PC-3 (cell line): Measurements from ENCODE around the gene TERB1. TPM values are rescaled to one million over a fixed set of nuclear protein-coding genes. Genes with fewer than 3 reads are reported as not detected.

ENCODE experiments used
- ATAC-seq: fragments of 200-7000 bp; cut with Tn5 transposase; 2 replicates; pipeline ENCODE4 v1.9.1; 2020; ENCODE audit warnings: mild to moderate bottlenecking, moderate library complexity
- BruUV-seq: library from RNA; stranded (reverse); fragments of 400-500 nt; replicated peaks from 2 replicates; lab custom pipeline; 2021; lab: Mats Ljungman, UMichigan
- CTCF ChIA-PET: fragments of 300-600 bp; sonication (Branson Sonifier 250); formaldehyde crosslinking; loops from one replicate; lab custom pipeline; 2022; ENCODE audit warnings: antibody characterized with exemption; lab: Charles Lee
- POLR2A ChIA-PET: fragments of 300-600 bp; sonication (Branson Sonifier 250); formaldehyde crosslinking; loops from one replicate; lab custom pipeline; 2022; ENCODE audit warnings: antibody characterized with exemption; ENCODE audit not compliant: unreplicated experiment; lab: Charles Lee
- DNase-seq: peaks from one replicate; pipeline ENCODE4 v3.0.0-alpha.2; 2015
- H2AFZ ChIP-seq: fragments of 300-600 bp; sonication (generic); 2 replicates; pipeline ENCODE4 v1.6.0; 2016; ENCODE audit warnings: antibody characterized with exemption, low read length
- H3F3A ChIP-seq: fragments of 300-600 bp; sonication (generic); one replicate; pipeline ENCODE4 v1.6.0; 2017; ENCODE audit warnings: antibody characterized with exemption, low read length, control low read depth, mild to moderate bottlenecking; ENCODE audit not compliant: unreplicated experiment
- H3K27ac ChIP-seq: fragments of 300-600 bp; sonication (generic); 2 replicates; pipeline ENCODE4 v1.5.1; 2016; ENCODE audit warnings: mild to moderate bottlenecking, low read length
- H3K27me3 ChIP-seq: fragments of 300-600 bp; sonication (generic); 2 replicates; pipeline ENCODE4 v1.6.1; 2016; ENCODE audit warnings: low read length, mixed read lengths
- H3K36me3 ChIP-seq: fragments of 300-600 bp; sonication (generic); 2 replicates; pipeline ENCODE4 v1.6.1; 2016; ENCODE audit warnings: low read depth, mixed run types, low read length, mixed read lengths
- H3K4me1 ChIP-seq: fragments of 300-600 bp; sonication (generic); 2 replicates; pipeline ENCODE4 v1.5.1; 2016; ENCODE audit warnings: low read length; ENCODE audit not compliant: insufficient read depth
- H3K4me2 ChIP-seq: fragments of 300-600 bp; sonication (generic); 2 replicates; pipeline ENCODE4 v1.6.0; 2016; ENCODE audit warnings: low read length
- H3K4me3 ChIP-seq: fragments of 300-600 bp; sonication (generic); 2 replicates; pipeline ENCODE4 v1.5.1; 2016; ENCODE audit warnings: mild to moderate bottlenecking, low read length, mixed read lengths
- H3K79me2 ChIP-seq: fragments of 300-600 bp; sonication (generic); 2 replicates; pipeline ENCODE4 v1.6.1; 2017; ENCODE audit warnings: low read length, mixed read lengths
- H3K9ac ChIP-seq: fragments of 300-600 bp; sonication (generic); 2 replicates; pipeline ENCODE4 v1.6.0; 2016; ENCODE audit warnings: mild to moderate bottlenecking, low read length
- H3K9me2 ChIP-seq: fragments of 300-600 bp; sonication (generic); replicated peaks from 2 replicates; pipeline ENCODE4 v1.6.1; 2016; ENCODE audit warnings: mixed run types, low read length, mixed read lengths
- H3K9me3 ChIP-seq: fragments of 300-600 bp; sonication (generic); 2 replicates; pipeline ENCODE4 v1.6.1; 2016; ENCODE audit warnings: low read length, mixed read lengths
- H4K20me1 ChIP-seq: fragments of 300-600 bp; sonication (generic); 2 replicates; pipeline ENCODE4 v1.6.1; 2016; ENCODE audit warnings: low read length, mixed read lengths
- EZH2 ChIP-seq: fragments of 300-600 bp; sonication (generic); IDR thresholded peaks from one replicate; pipeline ENCODE4 v1.6.1; 2017; ENCODE audit warnings: antibody characterized with exemption, mild to moderate bottlenecking, low read length; ENCODE audit not compliant: unreplicated experiment
- EZH2phosphoT487 ChIP-seq: fragments of 300-600 bp; sonication (generic); IDR thresholded peaks from 2 replicates; pipeline ENCODE4 v1.6.1; 2018; ENCODE audit warnings: mild to moderate bottlenecking, antibody characterized with exemption, low read length, borderline replicate concordance
- intact Hi-C: fragments of 100-400 bp; cut with micrococcal nuclease; formaldehyde crosslinking; loops from 2 replicates; pipeline ENCODE4 v1.9.0; 2023
- total RNA-seq: library from RNA; depleted of rRNA; stranded (reverse); fragments of >200 nt; gene quantifications from 2 replicates; pipeline ENCODE4 v1.2.3, GENCODE V29; 2014
- TF ChIP-seq, protein P1 (sequence below): fragments of 300-600 bp; sonication (generic); conservative IDR thresholded peaks from 2 replicates; pipeline ENCODE4 v1.5.1; 2017; ENCODE audit warnings: antibody characterized with exemption, low read depth, mild to moderate bottlenecking, low read length

Gene TERB1
- total RNA-seq, 1 experiment from 2014 or later = not detected

DNA sequence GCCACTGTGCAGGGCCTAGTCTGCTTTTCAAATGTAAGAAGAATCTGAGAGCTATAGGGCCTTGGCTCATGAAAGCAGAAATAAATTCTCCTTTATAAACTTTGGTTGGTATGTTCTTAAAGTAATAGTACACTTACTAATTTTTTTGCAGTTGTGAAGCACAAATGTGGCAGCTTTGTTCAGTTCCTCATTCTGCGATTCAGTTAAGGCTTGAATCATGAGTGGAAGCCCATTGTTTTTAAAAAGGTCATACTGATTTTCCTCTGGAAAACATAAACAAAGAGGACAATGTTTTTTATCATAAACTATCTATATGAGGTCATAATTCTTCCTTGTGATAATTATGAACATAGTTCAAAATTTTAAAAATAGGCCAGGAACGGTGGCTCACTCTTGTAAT lies 26.4 kb downstream of the TERB1 start:
- no TSS peak for BruUV-seq
- TF ChIP-seq, protein P1, sequence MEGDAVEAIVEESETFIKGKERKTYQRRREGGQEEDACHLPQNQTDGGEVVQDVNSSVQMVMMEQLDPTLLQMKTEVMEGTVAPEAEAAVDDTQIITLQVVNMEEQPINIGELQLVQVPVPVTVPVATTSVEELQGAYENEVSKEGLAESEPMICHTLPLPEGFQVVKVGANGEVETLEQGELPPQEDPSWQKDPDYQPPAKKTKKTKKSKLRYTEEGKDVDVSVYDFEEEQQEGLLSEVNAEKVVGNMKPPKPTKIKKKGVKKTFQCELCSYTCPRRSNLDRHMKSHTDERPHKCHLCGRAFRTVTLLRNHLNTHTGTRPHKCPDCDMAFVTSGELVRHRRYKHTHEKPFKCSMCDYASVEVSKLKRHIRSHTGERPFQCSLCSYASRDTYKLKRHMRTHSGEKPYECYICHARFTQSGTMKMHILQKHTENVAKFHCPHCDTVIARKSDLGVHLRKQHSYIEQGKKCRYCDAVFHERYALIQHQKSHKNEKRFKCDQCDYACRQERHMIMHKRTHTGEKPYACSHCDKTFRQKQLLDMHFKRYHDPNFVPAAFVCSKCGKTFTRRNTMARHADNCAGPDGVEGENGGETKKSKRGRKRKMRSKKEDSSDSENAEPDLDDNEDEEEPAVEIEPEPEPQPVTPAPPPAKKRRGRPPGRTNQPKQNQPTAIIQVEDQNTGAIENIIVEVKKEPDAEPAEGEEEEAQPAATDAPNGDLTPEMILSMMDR = no peak
- TF ChIP-seq EZH2phosphoT487 (no peak), EZH2 (no peak)
- H3K36me3 ChIP-seq = no peaks in the 10 kb centered on the region
- DNase-seq = no peak
- intact Hi-C loops = no loop called here
- no peaks in the 10 kb centered on the region for H3K4me1 ChIP-seq
- POLR2A ChIA-PET = no interaction called here
- H2AFZ ChIP-seq = no peak overlapping the region
- no peaks in the 10 kb centered on the region for H3K79me2 ChIP-seq
- H3F3A ChIP-seq = no peaks in the 10 kb centered on the region
- H3K9me3 ChIP-seq = no peaks in the 10 kb centered on the region
- no peak overlapping the region for H3K9ac ChIP-seq
- CTCF ChIA-PET = no interaction called here
- no peaks in the 10 kb centered on the region for H4K20me1 ChIP-seq
- no peak for ATAC-seq
- H3K27me3 ChIP-seq = no peaks in the 10 kb centered on the region
- no peak overlapping the region for H3K4me3 ChIP-seq
- no peak overlapping the region for H3K4me2 ChIP-seq
- no peak overlapping the region for H3K27ac ChIP-seq
- no peaks in the 10 kb centered on the region for H3K9me2 ChIP-seq

DNA sequence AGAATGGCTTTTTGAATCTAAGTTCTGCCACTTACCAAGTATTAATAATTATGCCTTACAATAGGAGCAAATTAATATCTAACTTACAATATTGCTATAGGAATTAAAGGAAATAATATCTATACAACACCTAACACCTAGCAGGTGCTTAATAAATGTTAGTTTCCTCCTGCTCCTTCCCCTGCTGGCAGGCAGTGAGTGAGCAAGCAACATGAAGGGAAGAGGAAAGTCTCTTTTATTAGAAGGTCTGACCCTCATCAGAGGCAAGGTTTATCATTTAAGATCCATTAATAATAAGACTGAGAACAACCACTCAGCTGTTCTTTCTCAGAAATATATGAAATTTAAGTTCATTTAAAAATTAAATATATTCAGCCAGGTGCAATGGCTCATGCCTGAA lies 43.3 kb downstream of the TERB1 start:
- ChIA-PET POLR2A (no interaction called here), CTCF (no interaction called here)
- no peaks in the 10 kb centered on the region for H3F3A ChIP-seq
- intact Hi-C loops = loop anchor here (10.0 kb wide), 1 partner anchor 107 kb away; no protein-coding TSS in a partner anchor
- ATAC-seq (no peak), DNase-seq (no peak)
- H3K4me2 ChIP-seq = no peak overlapping the region
- TF ChIP-seq EZH2 (no peak), EZH2phosphoT487 (no peak)
- TF ChIP-seq, protein P1 = no peak
- H3K36me3 ChIP-seq = no peaks in the 10 kb centered on the region
- H3K79me2 ChIP-seq = no peaks in the 10 kb centered on the region
- no peak overlapping the region for H3K4me3 ChIP-seq
- no peak overlapping the region for H3K27ac ChIP-seq
- no peaks in the 10 kb centered on the region for H3K27me3 ChIP-seq
- no peaks in the 10 kb centered on the region for H3K4me1 ChIP-seq
- H3K9ac ChIP-seq = no peak overlapping the region
- BruUV-seq = no TSS peak
- no peak overlapping the region for H2AFZ ChIP-seq
- no peaks in the 10 kb centered on the region for H4K20me1 ChIP-seq
- no peaks in the 10 kb centered on the region for H3K9me3 ChIP-seq
- no peaks in the 10 kb centered on the region for H3K9me2 ChIP-seq

DNA sequence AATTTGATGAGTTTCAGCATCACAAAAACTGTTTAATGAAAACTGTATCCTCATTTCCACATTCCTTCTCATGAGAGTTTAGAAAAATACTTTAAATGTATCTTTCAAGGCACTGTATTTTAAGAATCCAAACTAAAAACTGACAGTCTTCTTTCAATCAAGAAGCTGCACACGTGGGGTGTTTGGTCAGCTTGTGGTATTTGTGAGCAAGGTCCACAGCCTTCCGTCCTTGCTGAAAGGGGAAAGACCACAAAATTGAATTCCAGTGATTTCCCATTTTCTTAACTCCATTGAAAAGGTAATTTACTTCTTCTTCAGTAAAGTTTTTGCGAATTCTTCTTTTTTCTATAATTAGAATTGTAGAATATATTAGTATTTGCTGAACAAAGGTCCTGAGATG lies 46.6 kb downstream of the TERB1 start:
- Histone ChIP-seq H3K9me3 (no peaks in the 10 kb centered on the region), H3K4me3 (no peak overlapping the region), H3K27me3 (no peaks in the 10 kb centered on the region), H3K9ac (no peak overlapping the region), H3K36me3 (no peaks in the 10 kb centered on the region), H2AFZ (no peak overlapping the region), H3K4me1 (peaks cover 12% of the 10 kb centered on the region), H3K27ac (no peak overlapping the region), H3K4me2 (no peak overlapping the region), H3K9me2 (no peaks in the 10 kb centered on the region), H3F3A (no peaks in the 10 kb centered on the region), H4K20me1 (peaks cover 13% of the 10 kb centered on the region), H3K79me2 (peaks cover 16% of the 10 kb centered on the region)
- TF ChIP-seq EZH2 (no peak), EZH2phosphoT487 (no peak)
- TF ChIP-seq, protein P1 = no peak
- no TSS peak for BruUV-seq
- DNase-seq (no peak), ATAC-seq (no peak)
- ChIA-PET CTCF (no interaction called here), POLR2A (no interaction called here)
- intact Hi-C loops = loop anchor here (10.0 kb wide), 1 partner anchor 110 kb away; no protein-coding TSS in a partner anchor
